Left ventricle myocardium inferior (tissue), 1 donor: ENCODE data around the gene SH3PXD2B. TPM values are rescaled to one million over a fixed set of nuclear protein-coding genes. Genes with fewer than 3 reads are reported as not detected.
A peak's percentile ranks its signal among the peaks of the same experiment; 100 is the strongest.

Source experiments
- DNase-seq: peaks from one replicate; pipeline ENCODE4 v3.0.0-alpha.2; 2020
- H3K27ac ChIP-seq: fragments of 200-600 bp; replicated peaks from 2 replicates; pipeline ENCODE4 v1.8.0; 2021
- H3K27me3 ChIP-seq: fragments of 200-600 bp; 2 replicates; pipeline ENCODE4 v1.8.0; 2021; ENCODE audit warnings: low read depth
- H3K36me3 ChIP-seq: fragments of 200-600 bp; 2 replicates; pipeline ENCODE4 v1.8.0; 2021
- H3K4me1 ChIP-seq: fragments of 200-600 bp; 2 replicates; pipeline ENCODE4 v1.8.0; 2021
- H3K4me3 ChIP-seq: fragments of 200-600 bp; 2 replicates; pipeline ENCODE4 v1.8.0; 2021; ENCODE audit warnings: mild to moderate bottlenecking, moderate library complexity
- H3K9me3 ChIP-seq: fragments of 200-600 bp; replicated peaks from 2 replicates; pipeline ENCODE4 v1.8.0; 2021
- CTCF ChIP-seq: fragments of 200-600 bp; IDR thresholded peaks from 2 replicates; pipeline ENCODE4 v1.8.0; 2021; ENCODE audit warnings: antibody characterized with exemption, mild to moderate bottlenecking, borderline replicate concordance
- intact Hi-C: fragments of 100-400 bp; cut with micrococcal nuclease; formaldehyde crosslinking; loops from one replicate; pipeline ENCODE4 v1.11.0; 2022
- total RNA-seq: library from RNA; stranded (reverse); fragmentation: NEBNext Ultra II Directional; extraction: Animal tissue kit (Norgen Biotek cat#: 25700); gene quantifications from one replicate; pipeline ENCODE4 v1.2.1, GENCODE V29; 2021
- donor health status: DM: no; HTN: yes; CAD: no; lungs with severe emphysema.

Gene SH3PXD2B
- total RNA-seq, 1 donor from 2014 or later: 5.2 TPM

GRCh38 chr5:172450861-172451695, 3.2 kb downstream of the SH3PXD2B start:
- TF ChIP-seq CTCF: peak; percentile 69

GRCh38 chr5:172450453-172450852, 3.9 kb downstream of the SH3PXD2B start:
- intact Hi-C loops: no loop called here
- H3K4me3 ChIP-seq: no peak overlapping the region
- H3K9me3 ChIP-seq: no peaks in the 10 kb centered on the region
- TF ChIP-seq CTCF: no peak
- no peak for DNase-seq
- peaks cover 69% of the 10 kb centered on the region for H3K4me1 ChIP-seq
- H3K36me3 ChIP-seq: no peaks in the 10 kb centered on the region
- H3K27ac ChIP-seq: no peak overlapping the region
- no peaks in the 10 kb centered on the region for H3K27me3 ChIP-seq

More at GRCh38 chr5:172450861-172451695, 3.2 kb downstream of the SH3PXD2B start:
- H3K9me3 ChIP-seq: no peaks in the 10 kb centered on the region
- intact Hi-C loops: no loop called here
- H3K4me1 ChIP-seq: peaks cover 69% of the 10 kb centered on the region
- no peak overlapping the region for H3K4me3 ChIP-seq
- peak overlapping the region; percentile 24 for H3K27ac ChIP-seq
- no peaks in the 10 kb centered on the region for H3K27me3 ChIP-seq
- no peak for DNase-seq
- no peaks in the 10 kb centered on the region for H3K36me3 ChIP-seq

GRCh38 chr5:172448999-172449398, 5.3 kb downstream of the SH3PXD2B start:
- intact Hi-C loops: no loop called here
- DNase-seq: no peak
- Histone ChIP-seq H3K27ac (no peak overlapping the region), H3K27me3 (no peaks in the 10 kb centered on the region), H3K36me3 (no peaks in the 10 kb centered on the region), H3K9me3 (no peaks in the 10 kb centered on the region), H3K4me1 (peaks cover 70% of the 10 kb centered on the region), H3K4me3 (no peak overlapping the region)
- TF ChIP-seq CTCF: no peak

GRCh38 chr5:172447646-172448365, 6.5 kb downstream of the SH3PXD2B start:
- DNase-seq: no peak
- no peak overlapping the region for H3K4me3 ChIP-seq
- intact Hi-C loops: no loop called here
- no peaks in the 10 kb centered on the region for H3K27me3 ChIP-seq
- H3K4me1 ChIP-seq: peaks cover 69% of the 10 kb centered on the region
- no peak overlapping the region for H3K27ac ChIP-seq
- H3K36me3 ChIP-seq: no peaks in the 10 kb centered on the region
- no peak for TF ChIP-seq CTCF
- no peaks in the 10 kb centered on the region for H3K9me3 ChIP-seq

GRCh38 chr5:172446336-172447051, 7.8 kb downstream of the SH3PXD2B start:
- H3K4me3 ChIP-seq: no peak overlapping the region
- no peak for TF ChIP-seq CTCF
- no peaks in the 10 kb centered on the region for H3K27me3 ChIP-seq
- peak overlapping the region; percentile 40 for H3K27ac ChIP-seq
- H3K36me3 ChIP-seq: no peaks in the 10 kb centered on the region
- H3K4me1 ChIP-seq: peaks cover 56% of the 10 kb centered on the region
- intact Hi-C loops: no loop called here
- H3K9me3 ChIP-seq: no peaks in the 10 kb centered on the region
- no peak for DNase-seq
